K562 (cell line): ENCODE measurements around the gene PYGO2. TPM values are rescaled to one million over a fixed set of nuclear protein-coding genes. Genes with fewer than 3 reads are reported as not detected.

Experiments used
- BHLHE40 ChIP-seq: IDR thresholded peaks from 2 replicates; pipeline ENCODE4 v1.6.1; 2011; ENCODE audit warnings: low read length, improper control_type of control experiment
- FOXK1 ChIP-seq: sonication (generic); formaldehyde crosslinking; IDR thresholded peaks from 2 replicates; pipeline ENCODE4 v1.8.0; 2022; ENCODE audit warnings: missing genetic modification reagents, mild to moderate bottlenecking, borderline replicate concordance
- FOXM1 ChIP-seq, 2 experiments: fragments of 450-650 bp in 1 of 2; sonication (generic) in 1 of 2; formaldehyde crosslinking in 1 of 2; IDR thresholded peaks; 2 replicates each; pipeline versions ENCODE4 v1.6.1 to v1.9.0; 2017 to 2022; ENCODE audit warnings: low read depth in 2 of 2, mild to moderate bottlenecking in 2 of 2, missing genetic modification reagents in 1 of 2, moderate library complexity in 1 of 2
- GATAD2A ChIP-seq: fragments of 450-650 bp; IDR thresholded peaks from 2 replicates; pipeline ENCODE4 v1.6.1; 2017
- GATAD2B ChIP-seq: fragments of 450-650 bp; IDR thresholded peaks from 2 replicates; pipeline ENCODE4 v1.6.1; 2017; ENCODE audit warnings: mild to moderate bottlenecking, borderline replicate concordance
- HES1 ChIP-seq: fragments of 450-650 bp; IDR thresholded peaks from 2 replicates; pipeline ENCODE4 v1.6.1; 2016; ENCODE audit warnings: low read depth, mild to moderate bottlenecking, moderate library complexity
- KLF13 ChIP-seq: fragments of 450-650 bp; IDR thresholded peaks from 2 replicates; pipeline ENCODE4 v1.6.1; 2016; ENCODE audit warnings: missing genetic modification characterization, low read depth, mild to moderate bottlenecking, missing compliant biosample characterization, moderate library complexity, borderline replicate concordance
- MEF2D ChIP-seq: conservative IDR thresholded peaks from 2 replicates; pipeline ENCODE4 v1.6.1; 2016; ENCODE audit warnings: low read depth, missing genetic modification characterization, missing compliant biosample characterization
- NFE2 ChIP-seq: IDR thresholded peaks from 2 replicates; pipeline ENCODE4 v1.6.1; 2014; ENCODE audit warnings: antibody characterized with exemption, low read depth
- NR2C2 ChIP-seq, 2 experiments: fragments of 200-800 bp in 1 of 2; sonication (Bioruptor generic) in 1 of 2; sonication (generic) in 1 of 2; formaldehyde crosslinking in 1 of 2; IDR thresholded peaks; 2 replicates each; pipeline versions ENCODE4 v1.6.1 to v1.8.0; 2016 to 2022; ENCODE audit warnings: mild to moderate bottlenecking in 1 of 2, missing compliant biosample characterization in 1 of 2, missing genetic modification characterization in 1 of 2, missing genetic modification reagents in 1 of 2
- NR4A1 ChIP-seq, 2 experiments: fragments of 250-450 bp in 1 of 2; fragments of 450-650 bp in 1 of 2; sonication (Bioruptor Pico) in 1 of 2; IDR thresholded peaks; 2 replicates each; pipeline versions ENCODE4 v1.4.0 to v1.6.1; 2016 to 2020; ENCODE audit warnings: mild to moderate bottlenecking in 2 of 2, missing compliant biosample characterization in 1 of 2, missing genetic modification characterization in 1 of 2, moderate library complexity in 1 of 2
- PCBP2 ChIP-seq: fragments of 200-400 bp; formaldehyde crosslinking; IDR thresholded peaks from 2 replicates; pipeline ENCODE4 v1.6.1; 2018; ENCODE audit warnings: low read length, low read depth, mild to moderate bottlenecking, moderate library complexity; ENCODE audit not compliant: poor library complexity, severe bottlenecking
- STAG1 ChIP-seq: sonication (generic); formaldehyde crosslinking; IDR thresholded peaks from 2 replicates; pipeline ENCODE4 v1.5.0; 2020; ENCODE audit warnings: missing genetic modification reagents, borderline replicate concordance
- TCF7 ChIP-seq: sonication (generic); IDR thresholded peaks from 2 replicates; pipeline ENCODE4 v1.6.1; 2016; ENCODE audit warnings: antibody characterized with exemption, borderline replicate concordance
- TFE3 ChIP-seq: fragments of 450-650 bp; formaldehyde crosslinking; IDR thresholded peaks from 2 replicates; pipeline ENCODE4 v1.4.0; 2020; ENCODE audit warnings: mild to moderate bottlenecking, mixed read lengths
- TGIF2 ChIP-seq: sonication (generic); formaldehyde crosslinking; IDR thresholded peaks from 2 replicates; pipeline ENCODE4 v1.8.1; 2022; ENCODE audit warnings: mild to moderate bottlenecking, missing genetic modification reagents, moderate library complexity
- THRB ChIP-seq: fragments of 450-650 bp; formaldehyde crosslinking; conservative IDR thresholded peaks from 2 replicates; pipeline ENCODE4 v1.4.0; 2022; ENCODE audit warnings: mild to moderate bottlenecking, missing genetic modification characterization
- ZBTB9 ChIP-seq: fragments of 450-650 bp; formaldehyde crosslinking; IDR thresholded peaks from 2 replicates; pipeline ENCODE4 v1.4.0; 2020; ENCODE audit warnings: mild to moderate bottlenecking, moderate library complexity
- ZKSCAN1 ChIP-seq: fragments of 150-350 bp; IDR thresholded peaks from 2 replicates; pipeline ENCODE4 v1.6.1; 2016; ENCODE audit warnings: low read depth, low read length
- polyA plus RNA-seq, 8 experiments: library from polyadenylated mRNA; depleted of rRNA in 4 of 8; stranded (reverse) in 5 of 8; unstranded in 3 of 8; fragments of >200 nt; fragmentation: Nextera tagmentation in 2 of 8; fragmentation: Illumina TruSeq in 1 of 8; extraction: Ambion mirVana in 2 of 8; extraction: Trizol in 1 of 8; gene quantifications; 2 replicates each; pipeline versions ENCODE4 v1.2.1 to v1.2.3, GENCODE V29; 2011 to 2014; ENCODE audit warnings: inconsistent platforms in 1 of 8, missing spikeins in 1 of 8
- total RNA-seq, 7 experiments: library from RNA; depleted of rRNA in 6 of 7; stranded (reverse); fragments of >200 nt in 6 of 7; fragmentation: Illumina TruSeq in 2 of 7; extraction: Trizol in 2 of 7; gene quantifications; 2 replicates each; pipeline versions ENCODE4 v1.2.1 to v1.2.3, GENCODE V29; 2011 to 2021; ENCODE audit warnings: low replicate concordance in 1 of 7

Gene PYGO2
- total and polyA plus RNA-seq, 9 of the 15 experiments (the other 6 are each of a cell fraction or from before 2014, with no cell fraction given), result 8.3 to 36.2 (median 18.2) TPM

GRCh38 chr1:155000726-155001424 lies 39.3 kb upstream of the PYGO2 start (continued):
- no peak for TF ChIP-seq FOXK1
- peak; percentile 37; the same call in 1 of the 2 replicates for TF ChIP-seq KLF13 (tag)
- no peak for TF ChIP-seq NR2C2 (CRISPR knock-in tag; IDR thresholded peaks at IDR 0.05)
- TF ChIP-seq NR2C2 (tag; IDR thresholded peaks at IDR 0.05), result peak; percentile 62
- TF ChIP-seq TCF7, result peak; percentile 43; the same call in 1 of the 2 replicates
- TF ChIP-seq STAG1 (CRISPR knock-in tag), result no peak
- peak; percentile 54; the same call in 1 of the 2 replicates for TF ChIP-seq MEF2D
- TF ChIP-seq FOXM1 (IDR thresholded peaks at IDR 0.05; ENCODE audit: low read depth), result peak; percentile 95
- no peak for TF ChIP-seq FOXM1 (CRISPR knock-in tag; IDR thresholded peaks at IDR 0.05; ENCODE audit: low read depth)
- TF ChIP-seq ZBTB9 (CRISPR knock-in tag), result peak; percentile 58; the same call in 1 of the 2 replicates
- peak; percentile 89 for TF ChIP-seq NFE2
- peak; percentile 77 for TF ChIP-seq GATAD2A
- no peak for TF ChIP-seq TFE3 (CRISPR knock-in tag)
- no peak for TF ChIP-seq TGIF2 (CRISPR knock-in tag)
- TF ChIP-seq GATAD2B, result peak; percentile 76; the same call in 1 of the 2 replicates
- TF ChIP-seq BHLHE40, result peak; percentile 39
- peak; percentile 67 for TF ChIP-seq THRB
- TF ChIP-seq PCBP2, result no peak
- no peak for TF ChIP-seq NR4A1 (CRISPR knock-in tag; IDR thresholded peaks at IDR 0.05)
- TF ChIP-seq NR4A1 (tag; IDR thresholded peaks at IDR 0.05), result peak; percentile 43; the same call in 1 of the 2 replicates
- peak; percentile 40; the same call in 1 of the 2 replicates for TF ChIP-seq ZKSCAN1
- peak; percentile 70 for TF ChIP-seq HES1
